Lower lobe of right lung (tissue), 2 donors: ENCODE results near the gene IL18RAP. TPM values are rescaled to one million over a fixed set of nuclear protein-coding genes. Genes with fewer than 3 reads are reported as not detected.
A peak's percentile ranks its signal among the peaks of the same experiment; 100 is the strongest.

ENCODE experiments used
- ATAC-seq, 2 donors: fragments of 200-7000 bp; cut with Tn5 transposase; one replicate each; pipeline ENCODE4 v1.9.1; 2020 to 2022; ENCODE audit warnings: mild to moderate bottlenecking in 2 of 2, moderate library complexity in 2 of 2
- DNase-seq: peaks from one replicate; pipeline ENCODE4 v3.0.0-alpha.2; 2020
- H3K27ac ChIP-seq: fragments of 200-600 bp; one replicate; pipeline ENCODE4 v1.8.0; 2022
- H3K27me3 ChIP-seq: fragments of 200-600 bp; one replicate; pipeline ENCODE4 v1.8.0; 2022; ENCODE audit warnings: low read depth
- H3K36me3 ChIP-seq: fragments of 200-600 bp; one replicate; pipeline ENCODE4 v1.8.0; 2022; ENCODE audit warnings: mild to moderate bottlenecking
- H3K4me1 ChIP-seq: fragments of 200-600 bp; one replicate; pipeline ENCODE4 v1.8.0; 2022
- H3K4me3 ChIP-seq: fragments of 200-600 bp; one replicate; pipeline ENCODE4 v1.8.0; 2022; ENCODE audit warnings: mild to moderate bottlenecking
- H3K9me3 ChIP-seq: fragments of 200-600 bp; one replicate; pipeline ENCODE4 v1.8.0; 2022
- CTCF ChIP-seq: fragments of 200-600 bp; IDR thresholded peaks from one replicate; pipeline ENCODE4 v1.8.0; 2022; ENCODE audit warnings: antibody characterized with exemption, mild to moderate bottlenecking
- intact Hi-C: fragments of 100-400 bp; cut with DNase I; formaldehyde crosslinking; loops from one replicate; pipeline ENCODE4 v1.11.0; 2022
- total RNA-seq: library from RNA; stranded (reverse); fragmentation: NEBNext Ultra II Directional; extraction: Animal tissue kit (Norgen Biotek cat#: 25700); gene quantifications from one replicate; pipeline ENCODE4 v1.2.1, GENCODE V29; 2021
- donor health status: DM: no; HTN: yes; CAD: no; lungs with severe emphysema.

Gene IL18RAP
- total RNA-seq, 1 donor from 2014 or later, result 6.8 TPM

- DNase-seq (no peak), ATAC-seq (no peak)
- Histone ChIP-seq H3K27ac (no peak overlapping the region), H3K4me1 (peaks cover 4% of the 10 kb centered on the region), H3K36me3 (no peaks in the 10 kb centered on the region), H3K4me3 (no peak overlapping the region), H3K27me3 (no peaks in the 10 kb centered on the region), H3K9me3 (no peaks in the 10 kb centered on the region)
- no peak for TF ChIP-seq CTCF
- intact Hi-C loops, result no loop called here
These were observed 21.3 kb downstream of the IL18RAP start for GRCh38 chr2:102444233-102444632.

- intact Hi-C loops, result no loop called here
- Histone ChIP-seq H3K27ac (no peak overlapping the region), H3K4me1 (peaks cover 4% of the 10 kb centered on the region), H3K36me3 (no peaks in the 10 kb centered on the region), H3K9me3 (no peaks in the 10 kb centered on the region), H3K27me3 (no peaks in the 10 kb centered on the region), H3K4me3 (no peak overlapping the region)
- TF ChIP-seq CTCF, result no peak
- DNase-seq (no peak), ATAC-seq (no peak)
These were observed 24.0 kb downstream of the IL18RAP start for GRCh38 chr2:102446936-102447335.

- no peaks in the 10 kb centered on the region for H3K9me3 ChIP-seq
- TF ChIP-seq CTCF, result peak; percentile 63
- H3K36me3 ChIP-seq, result no peaks in the 10 kb centered on the region
- no peak for ATAC-seq
- intact Hi-C loops, result no loop called here
- DNase-seq, result no peak
- H3K27me3 ChIP-seq, result no peaks in the 10 kb centered on the region
- H3K4me3 ChIP-seq, result no peak overlapping the region
- no peaks in the 10 kb centered on the region for H3K4me1 ChIP-seq
- H3K27ac ChIP-seq, result no peak overlapping the region
These were observed 26.5 kb downstream of the IL18RAP start for GRCh38 chr2:102449370-102449974.

GRCh38 chr2:102451968-102452367, 29.0 kb downstream of the IL18RAP start:
- no peak for TF ChIP-seq CTCF
- Histone ChIP-seq H3K27ac (no peak overlapping the region), H3K27me3 (no peaks in the 10 kb centered on the region), H3K4me3 (no peak overlapping the region), H3K36me3 (no peaks in the 10 kb centered on the region), H3K4me1 (no peaks in the 10 kb centered on the region), H3K9me3 (no peaks in the 10 kb centered on the region)
- intact Hi-C loops, result no loop called here
- DNase-seq, result no peak
- no peak for ATAC-seq

- Histone ChIP-seq H3K4me3 (no peak overlapping the region), H3K36me3 (no peaks in the 10 kb centered on the region), H3K9me3 (no peaks in the 10 kb centered on the region), H3K27ac (no peak overlapping the region), H3K4me1 (no peaks in the 10 kb centered on the region), H3K27me3 (no peaks in the 10 kb centered on the region)
- ATAC-seq (no peak), DNase-seq (no peak)
- TF ChIP-seq CTCF, result no peak
- intact Hi-C loops, result no loop called here
These were observed 30.5 kb downstream of the IL18RAP start for GRCh38 chr2:102453501-102453900.
